ENCODE results near the gene SYTL3. TPM values are rescaled to one million over a fixed set of nuclear protein-coding genes. Genes with fewer than 3 reads are reported as not detected.

The SYTL3 gene
- polyA plus RNA-seq, 1 donor = 10.5 TPM

GRCh38 chr6:158799051-158799792 is 149.4 kb downstream of the SYTL3 start:
- DNase-seq = no peak

GRCh38 chr6:158801655-158802294 is 151.9 kb downstream of the SYTL3 start:
- DNase-seq = no peak

- DNase-seq = no peak
Measured at GRCh38 chr6:158803733-158804143, 153.9 kb downstream of the SYTL3 start.

- DNase-seq = no peak
Measured at GRCh38 chr6:158804207-158804606, 154.4 kb downstream of the SYTL3 start.

- DNase-seq = no peak
Measured at GRCh38 chr6:158805698-158806377, 156.0 kb downstream of the SYTL3 start.

- no peak for DNase-seq
Measured at GRCh38 chr6:158807515-158808441, 157.9 kb downstream of the SYTL3 start.

- DNase-seq = no peak
Measured at GRCh38 chr6:158808442-158808833, 158.6 kb downstream of the SYTL3 start.

GRCh38 chr6:158808941-158809678 is 159.3 kb downstream of the SYTL3 start:
- DNase-seq = no peak

- DNase-seq = no peak
Measured at GRCh38 chr6:158810155-158811095, 160.6 kb downstream of the SYTL3 start.

GRCh38 chr6:158812611-158813010 is 162.8 kb downstream of the SYTL3 start:
- DNase-seq = no peak

- DNase-seq = no peak
Measured at GRCh38 chr6:158813032-158813431, 163.2 kb downstream of the SYTL3 start.

Other genes starting within 250 kb of the SYTL3 start
- gene TMEM181, start 90.0 kb upstream of the SYTL3 start, polyA plus RNA-seq (ENCODE audit: insufficient read length) = 17.2 TPM
- 71.5 TPM for gene DYNLT1, start 5.3 kb upstream of the SYTL3 start, polyA plus RNA-seq (ENCODE audit: insufficient read length)
- 31.2 TPM for gene EZR, start 169.3 kb downstream of the SYTL3 start, polyA plus RNA-seq (ENCODE audit: insufficient read length)